GM21576 (cell line): ENCODE results near the gene COL4A5.

Experiments used
- ATAC-seq: cut with Tn5 transposase; IDR thresholded peaks from one replicate; pipeline ENCODE4 v1.9.1; 2021; ENCODE audit warnings: mild to moderate bottlenecking, moderate library complexity; ENCODE audit not compliant: unreplicated experiment

The COL4A5 gene

GRCh38 chrX:108640817-108641216 lies 201.2 kb downstream of the COL4A5 start:
- no peak for ATAC-seq

- ATAC-seq = no peak
Measured at GRCh38 chrX:108641589-108642272, 202.1 kb downstream of the COL4A5 start.

GRCh38 chrX:108642273-108642628 lies 202.6 kb downstream of the COL4A5 start:
- ATAC-seq = no peak

GRCh38 chrX:108664701-108665100 lies 225.1 kb downstream of the COL4A5 start:
- ATAC-seq = no peak

- no peak for ATAC-seq
Measured at GRCh38 chrX:108666101-108666500, 226.5 kb downstream of the COL4A5 start.

- ATAC-seq = no peak
Measured at GRCh38 chrX:108671526-108671925, 231.9 kb downstream of the COL4A5 start.

GRCh38 chrX:108696690-108697089 lies 257.1 kb downstream of the COL4A5 start:
- ATAC-seq = no peak

GRCh38 chrX:108699368-108699767 lies 259.7 kb downstream of the COL4A5 start:
- ATAC-seq = peak; percentile 46

GRCh38 chrX:108701633-108702032 lies 262.0 kb downstream of the COL4A5 start:
- ATAC-seq = no peak

GRCh38 chrX:108702530-108702929 lies 262.9 kb downstream of the COL4A5 start:
- ATAC-seq = no peak

- no peak for ATAC-seq
Measured at GRCh38 chrX:108704839-108705238, 265.2 kb downstream of the COL4A5 start.

GRCh38 chrX:108712886-108713285 lies 273.2 kb downstream of the COL4A5 start:
- ATAC-seq = no peak

- ATAC-seq = no peak
Measured at GRCh38 chrX:108722561-108722960, 282.9 kb downstream of the COL4A5 start.

GRCh38 chrX:108726748-108727147 lies 287.1 kb downstream of the COL4A5 start:
- no peak for ATAC-seq

- no peak for ATAC-seq
Measured at GRCh38 chrX:108731153-108731552, 291.5 kb downstream of the COL4A5 start.

GRCh38 chrX:108732630-108733321 lies 293.1 kb downstream of the COL4A5 start:
- no peak for ATAC-seq

GRCh38 chrX:108734426-108734825 lies 294.8 kb downstream of the COL4A5 start:
- ATAC-seq = no peak

GRCh38 chrX:108735091-108735678 lies 295.5 kb downstream of the COL4A5 start:
- ATAC-seq = no peak

- no peak for ATAC-seq
Measured at GRCh38 chrX:108735679-108736508, 296.3 kb downstream of the COL4A5 start.

GRCh38 chrX:108736509-108737479 lies 297.2 kb downstream of the COL4A5 start, which contains the start of gene IRS4:
Gene IRS4, minus strand, starts transcription at chrX:108736563.
- ATAC-seq = no peak
